ENCODE results near the gene MACROD2.

GRCh38 chr20:15446373-15446772 is 1451.1 kb downstream of the MACROD2 start:
- TF ChIP-seq CTCF (conservative IDR thresholded peaks at IDR 0.05; ENCODE audit: low read depth in 2 of 2) (no peak), EZH2 (IDR thresholded peaks at IDR 0.05; ENCODE audit: low read depth, unreplicated experiment) (no peak), POLR2AphosphoS5 (IDR thresholded peaks at IDR 0.05; ENCODE audit: low read depth) (no peak), EZH2phosphoT487 (IDR thresholded peaks at IDR 0.05; ENCODE audit: unreplicated experiment) (no peak), CREB1 (CRISPR knock-in tag; IDR thresholded peaks at IDR 0.05; ENCODE audit: low read depth) (no peak)

All from GM23338 (cell line).